HG03135 (cell line): ENCODE data around the gene DNAJC7.

Source experiments
- ATAC-seq: cut with Tn5 transposase; IDR thresholded peaks from one replicate; pipeline ENCODE4 v1.9.1; 2021; ENCODE audit warnings: mild to moderate bottlenecking, moderate library complexity; ENCODE audit not compliant: unreplicated experiment

DNAJC7 gene

GRCh38 chr17:42016941-42017865 lies at the start of gene DNAJC7:
DNAJC7 (minus strand) TSS chr17:42017439; CDS start chr17:42017416, 23 bp downstream.
- ATAC-seq = peak; percentile 72

GRCh38 chr17:42065201-42065600 lies 48.0 kb upstream of the DNAJC7 start:
- ATAC-seq = no peak

- no peak for ATAC-seq
Measured at GRCh38 chr17:42062681-42063080, 45.4 kb upstream of the DNAJC7 start.

- ATAC-seq = no peak
Measured at GRCh38 chr17:42061646-42062487, 44.6 kb upstream of the DNAJC7 start.

GRCh38 chr17:42060231-42060630 lies 43.0 kb upstream of the DNAJC7 start:
- ATAC-seq = no peak

GRCh38 chr17:42059815-42060214 lies 42.6 kb upstream of the DNAJC7 start:
- no peak for ATAC-seq

- ATAC-seq = no peak
Measured at GRCh38 chr17:42058063-42058462, 40.8 kb upstream of the DNAJC7 start.

- ATAC-seq = no peak
Measured at GRCh38 chr17:42056635-42057034, 39.4 kb upstream of the DNAJC7 start.

- no peak for ATAC-seq
Measured at GRCh38 chr17:42055496-42055895, 38.3 kb upstream of the DNAJC7 start.

GRCh38 chr17:42055027-42055426 lies 37.8 kb upstream of the DNAJC7 start:
- no peak for ATAC-seq

GRCh38 chr17:42053731-42054500 lies 36.7 kb upstream of the DNAJC7 start:
- ATAC-seq = no peak

GRCh38 chr17:42052346-42052877 lies 35.2 kb upstream of the DNAJC7 start:
- ATAC-seq = no peak

- no peak for ATAC-seq
Measured at GRCh38 chr17:42051645-42052044, 34.4 kb upstream of the DNAJC7 start.

GRCh38 chr17:42051013-42051400 lies 33.8 kb upstream of the DNAJC7 start:
- ATAC-seq = no peak

- no peak for ATAC-seq
Measured at GRCh38 chr17:42050393-42051012, 33.3 kb upstream of the DNAJC7 start, which contains the start of gene C17orf113. C17orf113 (minus strand) TSS chr17:42050601; CDS start chr17:42043376, 7,225 bp downstream.

GRCh38 chr17:42049834-42050392 lies 32.7 kb upstream of the DNAJC7 start:
- no peak for ATAC-seq

GRCh38 chr17:42047343-42047742 lies 30.1 kb upstream of the DNAJC7 start:
- ATAC-seq = no peak

- ATAC-seq = no peak
Measured at GRCh38 chr17:42045719-42046118, 28.5 kb upstream of the DNAJC7 start.

- no peak for ATAC-seq
Measured at GRCh38 chr17:42042598-42043319, 25.5 kb upstream of the DNAJC7 start.
